ENCODE results near the gene TJP2.

DNA sequence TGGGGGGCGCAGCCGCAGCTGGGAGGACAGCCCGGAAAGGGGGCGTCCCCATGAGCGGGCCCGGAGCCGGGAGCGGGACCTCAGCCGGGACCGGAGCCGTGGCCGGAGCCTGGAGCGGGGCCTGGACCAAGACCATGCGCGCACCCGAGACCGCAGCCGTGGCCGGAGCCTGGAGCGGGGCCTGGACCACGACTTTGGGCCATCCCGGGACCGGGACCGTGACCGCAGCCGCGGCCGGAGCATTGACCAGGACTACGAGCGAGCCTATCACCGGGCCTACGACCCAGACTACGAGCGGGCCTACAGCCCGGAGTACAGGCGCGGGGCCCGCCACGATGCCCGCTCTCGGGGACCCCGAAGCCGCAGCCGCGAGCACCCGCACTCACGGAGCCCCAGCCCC, 47.0 kb downstream of the TJP2 start:
- TF ChIP-seq USF2 (CRISPR knock-in tag; IDR thresholded peaks at IDR 0.05): no peak
- TF ChIP-seq, protein P1, sequence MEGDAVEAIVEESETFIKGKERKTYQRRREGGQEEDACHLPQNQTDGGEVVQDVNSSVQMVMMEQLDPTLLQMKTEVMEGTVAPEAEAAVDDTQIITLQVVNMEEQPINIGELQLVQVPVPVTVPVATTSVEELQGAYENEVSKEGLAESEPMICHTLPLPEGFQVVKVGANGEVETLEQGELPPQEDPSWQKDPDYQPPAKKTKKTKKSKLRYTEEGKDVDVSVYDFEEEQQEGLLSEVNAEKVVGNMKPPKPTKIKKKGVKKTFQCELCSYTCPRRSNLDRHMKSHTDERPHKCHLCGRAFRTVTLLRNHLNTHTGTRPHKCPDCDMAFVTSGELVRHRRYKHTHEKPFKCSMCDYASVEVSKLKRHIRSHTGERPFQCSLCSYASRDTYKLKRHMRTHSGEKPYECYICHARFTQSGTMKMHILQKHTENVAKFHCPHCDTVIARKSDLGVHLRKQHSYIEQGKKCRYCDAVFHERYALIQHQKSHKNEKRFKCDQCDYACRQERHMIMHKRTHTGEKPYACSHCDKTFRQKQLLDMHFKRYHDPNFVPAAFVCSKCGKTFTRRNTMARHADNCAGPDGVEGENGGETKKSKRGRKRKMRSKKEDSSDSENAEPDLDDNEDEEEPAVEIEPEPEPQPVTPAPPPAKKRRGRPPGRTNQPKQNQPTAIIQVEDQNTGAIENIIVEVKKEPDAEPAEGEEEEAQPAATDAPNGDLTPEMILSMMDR (IDR thresholded peaks at IDR 0.05): no peak
- TF ChIP-seq, protein P2, sequence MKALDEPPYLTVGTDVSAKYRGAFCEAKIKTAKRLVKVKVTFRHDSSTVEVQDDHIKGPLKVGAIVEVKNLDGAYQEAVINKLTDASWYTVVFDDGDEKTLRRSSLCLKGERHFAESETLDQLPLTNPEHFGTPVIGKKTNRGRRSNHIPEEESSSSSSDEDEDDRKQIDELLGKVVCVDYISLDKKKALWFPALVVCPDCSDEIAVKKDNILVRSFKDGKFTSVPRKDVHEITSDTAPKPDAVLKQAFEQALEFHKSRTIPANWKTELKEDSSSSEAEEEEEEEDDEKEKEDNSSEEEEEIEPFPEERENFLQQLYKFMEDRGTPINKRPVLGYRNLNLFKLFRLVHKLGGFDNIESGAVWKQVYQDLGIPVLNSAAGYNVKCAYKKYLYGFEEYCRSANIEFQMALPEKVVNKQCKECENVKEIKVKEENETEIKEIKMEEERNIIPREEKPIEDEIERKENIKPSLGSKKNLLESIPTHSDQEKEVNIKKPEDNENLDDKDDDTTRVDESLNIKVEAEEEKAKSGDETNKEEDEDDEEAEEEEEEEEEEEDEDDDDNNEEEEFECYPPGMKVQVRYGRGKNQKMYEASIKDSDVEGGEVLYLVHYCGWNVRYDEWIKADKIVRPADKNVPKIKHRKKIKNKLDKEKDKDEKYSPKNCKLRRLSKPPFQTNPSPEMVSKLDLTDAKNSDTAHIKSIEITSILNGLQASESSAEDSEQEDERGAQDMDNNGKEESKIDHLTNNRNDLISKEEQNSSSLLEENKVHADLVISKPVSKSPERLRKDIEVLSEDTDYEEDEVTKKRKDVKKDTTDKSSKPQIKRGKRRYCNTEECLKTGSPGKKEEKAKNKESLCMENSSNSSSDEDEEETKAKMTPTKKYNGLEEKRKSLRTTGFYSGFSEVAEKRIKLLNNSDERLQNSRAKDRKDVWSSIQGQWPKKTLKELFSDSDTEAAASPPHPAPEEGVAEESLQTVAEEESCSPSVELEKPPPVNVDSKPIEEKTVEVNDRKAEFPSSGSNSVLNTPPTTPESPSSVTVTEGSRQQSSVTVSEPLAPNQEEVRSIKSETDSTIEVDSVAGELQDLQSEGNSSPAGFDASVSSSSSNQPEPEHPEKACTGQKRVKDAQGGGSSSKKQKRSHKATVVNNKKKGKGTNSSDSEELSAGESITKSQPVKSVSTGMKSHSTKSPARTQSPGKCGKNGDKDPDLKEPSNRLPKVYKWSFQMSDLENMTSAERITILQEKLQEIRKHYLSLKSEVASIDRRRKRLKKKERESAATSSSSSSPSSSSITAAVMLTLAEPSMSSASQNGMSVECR (CRISPR knock-in tag; IDR thresholded peaks at IDR 0.05; ENCODE audit: borderline replicate concordance): no peak
